ENCODE data around the gene SYNGR1. TPM values are rescaled to one million over a fixed set of nuclear protein-coding genes. Genes with fewer than 3 reads are reported as not detected.

The SYNGR1 gene
- polyA plus RNA-seq, 2 donors, result 32.5 to 39.8 TPM

GRCh38 chr22:39308614-39309363, 41.0 kb upstream of the SYNGR1 start:
- Histone ChIP-seq H3K27me3 (ENCODE audit: control insufficient read depth in 1 of 2, insufficient read depth in 2 of 2, low read length in 2 of 2) (no peaks in the 10 kb centered on the region), H3K4me3 (ENCODE audit: low read depth in 1 of 2, low read length in 2 of 2) (peak overlapping the region in 1 of 2 donors; percentile 29), H3K27ac (ENCODE audit: low read depth in 2 of 2, low read length in 1 of 2) (peak overlapping the region; percentile 89 to 91), H3K36me3 (ENCODE audit: control insufficient read depth in 2 of 2, insufficient read depth in 2 of 2, low read length in 1 of 2) (peaks cover 8 to 28% of the 10 kb centered on the region in 2 donors), H3K9me3 (ENCODE audit: control insufficient read depth in 2 of 2, insufficient read depth in 1 of 2, low read depth in 1 of 2, low read length in 1 of 2) (no peaks in the 10 kb centered on the region), H3K4me1 (ENCODE audit: control insufficient read depth in 2 of 2, insufficient read depth in 2 of 2, low read length in 1 of 2) (peaks cover 4 to 13% of the 10 kb centered on the region in 2 donors)
- WGBS, 2 donors, result 15 to 25% methylated on average over 24 of the region's 24 CpGs

DNA sequence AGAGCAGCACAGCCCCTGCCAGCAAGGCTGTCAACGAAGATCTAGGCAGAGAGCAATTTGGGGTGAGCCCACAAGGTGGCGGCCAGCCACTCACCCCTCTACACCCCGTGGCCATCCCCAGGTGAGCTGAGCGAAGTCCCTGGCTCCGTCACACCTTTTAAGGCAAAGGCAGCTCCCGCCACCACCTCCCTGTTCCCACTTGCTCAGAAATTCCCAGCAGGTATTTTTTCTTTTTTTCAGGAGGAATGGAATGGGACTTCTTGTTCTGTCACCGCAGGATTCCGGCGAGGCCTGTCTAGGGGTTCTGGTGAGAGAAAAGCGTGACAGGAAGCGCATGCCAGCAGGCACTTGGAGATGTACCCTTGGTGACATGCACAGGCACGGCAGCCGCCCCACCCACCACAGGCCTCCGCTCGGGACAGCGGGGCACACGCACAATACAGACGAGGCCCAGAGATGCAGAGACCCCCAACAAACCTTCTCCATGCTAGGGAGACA, 40.4 kb upstream of the SYNGR1 start:
- H3K9me3 ChIP-seq (ENCODE audit: control insufficient read depth in 2 of 2, insufficient read depth in 1 of 2, low read depth in 1 of 2, low read length in 1 of 2), result no peaks in the 10 kb centered on the region
- 47 to 57% methylated on average over 18 of the region's 18 CpGs for WGBS, 2 donors
- H3K36me3 ChIP-seq (ENCODE audit: control insufficient read depth in 2 of 2, insufficient read depth in 2 of 2, low read length in 1 of 2), result peaks cover 14 to 31% of the 10 kb centered on the region in 2 donors
- H3K4me1 ChIP-seq (ENCODE audit: control insufficient read depth in 2 of 2, insufficient read depth in 2 of 2, low read length in 1 of 2), result peaks cover 4 to 13% of the 10 kb centered on the region in 2 donors
- H3K4me3 ChIP-seq (ENCODE audit: low read depth in 1 of 2, low read length in 2 of 2), result peak overlapping the region in 1 of 2 donors; percentile 29
- H3K27me3 ChIP-seq (ENCODE audit: control insufficient read depth in 1 of 2, insufficient read depth in 2 of 2, low read length in 2 of 2), result no peaks in the 10 kb centered on the region
- H3K27ac ChIP-seq (ENCODE audit: low read depth in 2 of 2, low read length in 1 of 2), result peak overlapping the region; percentile 89 to 91

DNA sequence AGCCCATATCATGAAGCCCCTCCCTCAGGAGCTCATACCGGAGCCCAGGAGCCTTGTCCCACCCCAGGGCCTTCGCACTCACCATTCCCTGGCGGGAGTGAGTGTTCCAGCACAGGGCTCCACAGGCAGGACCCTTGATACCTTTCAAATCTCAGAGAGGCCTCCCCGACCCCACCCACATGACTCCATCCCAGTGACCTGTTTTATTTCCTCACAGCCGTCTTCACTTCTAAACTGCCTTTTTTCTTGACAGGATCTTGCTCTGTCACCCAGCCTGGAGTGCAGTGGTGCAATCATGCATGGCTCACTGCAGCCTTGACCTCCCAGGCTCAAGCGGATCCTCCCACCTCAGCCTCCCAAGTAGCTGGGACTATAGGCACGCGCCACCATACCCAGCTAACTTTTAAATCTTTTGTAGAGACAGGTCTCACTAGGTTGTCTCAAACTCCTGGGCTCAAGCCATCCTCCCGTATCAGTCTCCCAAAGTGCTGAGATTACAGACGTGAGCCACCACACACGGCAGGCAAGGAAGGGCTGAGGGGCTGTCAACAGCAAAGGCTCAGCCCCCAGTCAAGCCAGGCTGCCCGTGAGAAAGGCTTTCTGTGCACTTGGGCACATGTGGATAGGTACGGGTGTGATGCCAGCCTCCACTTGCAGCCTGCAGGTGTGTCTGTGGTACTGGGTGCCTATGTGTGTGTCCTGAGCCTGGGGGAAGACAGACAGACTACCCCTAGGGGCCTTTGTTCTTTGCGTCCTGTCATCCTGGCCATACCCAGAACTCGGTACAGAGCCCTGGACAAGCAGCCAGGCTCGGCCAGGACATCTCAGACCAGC, 39.7 kb upstream of the SYNGR1 start:
- H3K36me3 ChIP-seq (ENCODE audit: control insufficient read depth in 2 of 2, insufficient read depth in 2 of 2, low read length in 1 of 2), result peaks cover 21 to 36% of the 10 kb centered on the region in 2 donors
- H3K9me3 ChIP-seq (ENCODE audit: control insufficient read depth in 2 of 2, insufficient read depth in 1 of 2, low read depth in 1 of 2, low read length in 1 of 2), result no peaks in the 10 kb centered on the region
- H3K27me3 ChIP-seq (ENCODE audit: control insufficient read depth in 1 of 2, insufficient read depth in 2 of 2, low read length in 2 of 2), result no peaks in the 10 kb centered on the region
- peaks cover 4 to 16% of the 10 kb centered on the region in 2 donors for H3K4me1 ChIP-seq (ENCODE audit: control insufficient read depth in 2 of 2, insufficient read depth in 2 of 2, low read length in 1 of 2)
- peak overlapping the region; percentile 89 to 91 for H3K27ac ChIP-seq (ENCODE audit: low read depth in 2 of 2, low read length in 1 of 2)
- H3K4me3 ChIP-seq (ENCODE audit: low read depth in 1 of 2, low read length in 2 of 2), result no peak overlapping the region
- 65 to 66% methylated on average over 16 of the region's 16 CpGs for WGBS, 2 donors

- WGBS, 2 donors, result 81 to 86% methylated on average over 19 of the region's 19 CpGs
- peak overlapping the region in 1 of 2 donors; percentile 29 for H3K27ac ChIP-seq (ENCODE audit: low read depth in 2 of 2, low read length in 1 of 2)
- peaks cover 25 to 48% of the 10 kb centered on the region in 2 donors for H3K36me3 ChIP-seq (ENCODE audit: control insufficient read depth in 2 of 2, insufficient read depth in 2 of 2, low read length in 1 of 2)
- H3K9me3 ChIP-seq (ENCODE audit: control insufficient read depth in 2 of 2, insufficient read depth in 1 of 2, low read depth in 1 of 2, low read length in 1 of 2), result no peaks in the 10 kb centered on the region
- peaks cover 4 to 17% of the 10 kb centered on the region in 2 donors for H3K4me1 ChIP-seq (ENCODE audit: control insufficient read depth in 2 of 2, insufficient read depth in 2 of 2, low read length in 1 of 2)
- no peak overlapping the region for H3K4me3 ChIP-seq (ENCODE audit: low read depth in 1 of 2, low read length in 2 of 2)
- no peaks in the 10 kb centered on the region for H3K27me3 ChIP-seq (ENCODE audit: control insufficient read depth in 1 of 2, insufficient read depth in 2 of 2, low read length in 2 of 2)
Observed at GRCh38 chr22:39311592-39312400, 38.0 kb upstream of the SYNGR1 start.

GRCh38 chr22:39312410-39312809, 37.4 kb upstream of the SYNGR1 start:
- H3K27ac ChIP-seq (ENCODE audit: low read depth in 2 of 2, low read length in 1 of 2), result no peak overlapping the region
- peaks cover 30 to 54% of the 10 kb centered on the region in 2 donors for H3K36me3 ChIP-seq (ENCODE audit: control insufficient read depth in 2 of 2, insufficient read depth in 2 of 2, low read length in 1 of 2)
- no peak overlapping the region for H3K4me3 ChIP-seq (ENCODE audit: low read depth in 1 of 2, low read length in 2 of 2)
- no peaks in the 10 kb centered on the region for H3K9me3 ChIP-seq (ENCODE audit: control insufficient read depth in 2 of 2, insufficient read depth in 1 of 2, low read depth in 1 of 2, low read length in 1 of 2)
- peaks cover 4 to 23% of the 10 kb centered on the region in 2 donors for H3K4me1 ChIP-seq (ENCODE audit: control insufficient read depth in 2 of 2, insufficient read depth in 2 of 2, low read length in 1 of 2)
- no peaks in the 10 kb centered on the region for H3K27me3 ChIP-seq (ENCODE audit: control insufficient read depth in 1 of 2, insufficient read depth in 2 of 2, low read length in 2 of 2)
- 49 to 73% methylated on average over 5 of the region's 5 CpGs for WGBS, 2 donors

- Histone ChIP-seq H3K4me3 (ENCODE audit: low read depth in 1 of 2, low read length in 2 of 2) (no peak overlapping the region), H3K9me3 (ENCODE audit: control insufficient read depth in 2 of 2, insufficient read depth in 1 of 2, low read depth in 1 of 2, low read length in 1 of 2) (no peaks in the 10 kb centered on the region), H3K36me3 (ENCODE audit: control insufficient read depth in 2 of 2, insufficient read depth in 2 of 2, low read length in 1 of 2) (peaks cover 37 to 59% of the 10 kb centered on the region in 2 donors), H3K27ac (ENCODE audit: low read depth in 2 of 2, low read length in 1 of 2) (peak overlapping the region in 1 of 2 donors; percentile 24), H3K27me3 (ENCODE audit: control insufficient read depth in 1 of 2, insufficient read depth in 2 of 2, low read length in 2 of 2) (no peaks in the 10 kb centered on the region), H3K4me1 (ENCODE audit: control insufficient read depth in 2 of 2, insufficient read depth in 2 of 2, low read length in 1 of 2) (peaks cover 4 to 23% of the 10 kb centered on the region in 2 donors)
- WGBS, 2 donors, result 69% methylated on average over 20 of the region's 20 CpGs
Observed at GRCh38 chr22:39313258-39314001, 36.4 kb upstream of the SYNGR1 start.

- Histone ChIP-seq H3K4me1 (ENCODE audit: control insufficient read depth in 2 of 2, insufficient read depth in 2 of 2, low read length in 1 of 2) (peaks cover 0 to 17% of the 10 kb centered on the region in 2 donors), H3K4me3 (ENCODE audit: low read depth in 1 of 2, low read length in 2 of 2) (no peak overlapping the region), H3K27ac (ENCODE audit: low read depth in 2 of 2, low read length in 1 of 2) (no peak overlapping the region), H3K36me3 (ENCODE audit: control insufficient read depth in 2 of 2, insufficient read depth in 2 of 2, low read length in 1 of 2) (peaks cover 37 to 59% of the 10 kb centered on the region in 2 donors), H3K9me3 (ENCODE audit: control insufficient read depth in 2 of 2, insufficient read depth in 1 of 2, low read depth in 1 of 2, low read length in 1 of 2) (no peaks in the 10 kb centered on the region), H3K27me3 (ENCODE audit: control insufficient read depth in 1 of 2, insufficient read depth in 2 of 2, low read length in 2 of 2) (no peaks in the 10 kb centered on the region)
- 81 to 83% methylated on average over 14 of the region's 14 CpGs for WGBS, 2 donors
Observed at GRCh38 chr22:39314251-39314971, 35.4 kb upstream of the SYNGR1 start.

- Histone ChIP-seq H3K4me1 (ENCODE audit: control insufficient read depth in 2 of 2, insufficient read depth in 2 of 2, low read length in 1 of 2) (peaks cover 0 to 14% of the 10 kb centered on the region in 2 donors), H3K27me3 (ENCODE audit: control insufficient read depth in 1 of 2, insufficient read depth in 2 of 2, low read length in 2 of 2) (no peaks in the 10 kb centered on the region), H3K36me3 (ENCODE audit: control insufficient read depth in 2 of 2, insufficient read depth in 2 of 2, low read length in 1 of 2) (peaks cover 37 to 59% of the 10 kb centered on the region in 2 donors), H3K4me3 (ENCODE audit: low read depth in 1 of 2, low read length in 2 of 2) (no peak overlapping the region), H3K9me3 (ENCODE audit: control insufficient read depth in 2 of 2, insufficient read depth in 1 of 2, low read depth in 1 of 2, low read length in 1 of 2) (no peaks in the 10 kb centered on the region), H3K27ac (ENCODE audit: low read depth in 2 of 2, low read length in 1 of 2) (no peak overlapping the region)
- WGBS, 2 donors, result 64 to 69% methylated on average over 13 of the region's 13 CpGs
Observed at GRCh38 chr22:39315389-39315788, 34.4 kb upstream of the SYNGR1 start.

Data from esophagus (tissue), 2 donors.